ENCODE data around the gene KCTD18.

DNA sequence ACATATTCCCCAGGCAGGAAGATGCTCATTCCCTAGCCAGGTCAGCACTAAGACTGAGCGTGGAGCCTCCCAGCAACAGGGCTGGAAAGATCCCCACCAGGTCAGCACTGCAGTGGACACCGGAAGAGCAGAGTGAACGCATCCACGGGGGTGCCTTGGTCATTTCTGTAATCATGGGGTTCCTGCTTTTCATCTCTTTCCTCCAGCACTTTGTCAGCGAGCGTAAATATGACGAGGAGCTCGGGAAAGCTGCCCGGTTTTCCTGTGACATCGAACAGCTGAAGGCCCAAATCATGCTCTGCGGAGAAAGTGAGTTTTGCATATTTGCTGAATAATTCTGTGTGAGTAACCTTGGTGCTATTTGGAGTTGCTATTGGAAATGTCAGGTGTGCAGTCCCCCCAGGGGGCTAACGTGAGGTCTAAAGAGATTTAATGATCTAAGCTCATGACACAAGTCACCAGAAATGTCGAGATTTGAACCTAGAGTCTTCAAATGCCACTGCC is 40.1 kb downstream of the KCTD18 start:
- TF ChIP-seq, protein P1, sequence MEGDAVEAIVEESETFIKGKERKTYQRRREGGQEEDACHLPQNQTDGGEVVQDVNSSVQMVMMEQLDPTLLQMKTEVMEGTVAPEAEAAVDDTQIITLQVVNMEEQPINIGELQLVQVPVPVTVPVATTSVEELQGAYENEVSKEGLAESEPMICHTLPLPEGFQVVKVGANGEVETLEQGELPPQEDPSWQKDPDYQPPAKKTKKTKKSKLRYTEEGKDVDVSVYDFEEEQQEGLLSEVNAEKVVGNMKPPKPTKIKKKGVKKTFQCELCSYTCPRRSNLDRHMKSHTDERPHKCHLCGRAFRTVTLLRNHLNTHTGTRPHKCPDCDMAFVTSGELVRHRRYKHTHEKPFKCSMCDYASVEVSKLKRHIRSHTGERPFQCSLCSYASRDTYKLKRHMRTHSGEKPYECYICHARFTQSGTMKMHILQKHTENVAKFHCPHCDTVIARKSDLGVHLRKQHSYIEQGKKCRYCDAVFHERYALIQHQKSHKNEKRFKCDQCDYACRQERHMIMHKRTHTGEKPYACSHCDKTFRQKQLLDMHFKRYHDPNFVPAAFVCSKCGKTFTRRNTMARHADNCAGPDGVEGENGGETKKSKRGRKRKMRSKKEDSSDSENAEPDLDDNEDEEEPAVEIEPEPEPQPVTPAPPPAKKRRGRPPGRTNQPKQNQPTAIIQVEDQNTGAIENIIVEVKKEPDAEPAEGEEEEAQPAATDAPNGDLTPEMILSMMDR (conservative IDR thresholded peaks at IDR 0.05): no peak
- no peak for TF ChIP-seq EZH2 (IDR thresholded peaks at IDR 0.05; ENCODE audit: low read depth)
